ENCODE measurements around the gene NADSYN1.

DNA sequence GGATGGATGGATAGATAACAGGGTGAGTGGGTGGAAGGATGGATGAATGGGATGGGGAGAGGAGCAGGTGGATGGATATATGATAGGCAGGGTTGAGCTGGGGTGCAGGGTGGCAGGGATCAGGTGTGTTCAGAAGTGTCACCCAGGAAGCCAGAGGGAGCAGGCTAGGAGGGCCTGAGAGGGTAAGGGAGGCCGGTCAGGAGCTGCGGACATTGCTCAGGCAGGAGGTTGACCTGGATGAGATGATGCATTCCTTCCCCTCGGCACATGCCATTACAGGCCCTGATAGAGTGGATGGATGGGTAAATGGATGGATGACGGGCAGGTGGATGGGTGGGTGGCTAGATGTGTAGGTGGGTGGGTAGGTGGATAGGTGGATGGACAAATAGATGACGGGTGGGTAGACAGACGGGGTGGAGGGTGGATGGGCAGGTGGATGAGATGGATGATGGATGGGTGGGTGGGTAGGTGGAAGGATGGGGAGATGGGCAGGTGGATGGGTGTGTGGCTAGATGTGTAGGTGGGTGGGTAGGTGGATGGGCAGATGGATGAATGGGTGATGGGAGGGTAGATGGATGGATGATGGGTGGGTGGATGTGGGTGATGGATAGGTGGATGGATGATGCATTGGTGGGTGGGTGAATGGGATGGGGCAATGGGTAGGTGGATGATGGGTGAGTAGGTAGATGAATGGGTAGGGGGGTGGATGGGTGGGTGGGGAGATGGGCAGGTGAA is 12.8 kb upstream of the NADSYN1 start:
- TF ChIP-seq, protein P1, sequence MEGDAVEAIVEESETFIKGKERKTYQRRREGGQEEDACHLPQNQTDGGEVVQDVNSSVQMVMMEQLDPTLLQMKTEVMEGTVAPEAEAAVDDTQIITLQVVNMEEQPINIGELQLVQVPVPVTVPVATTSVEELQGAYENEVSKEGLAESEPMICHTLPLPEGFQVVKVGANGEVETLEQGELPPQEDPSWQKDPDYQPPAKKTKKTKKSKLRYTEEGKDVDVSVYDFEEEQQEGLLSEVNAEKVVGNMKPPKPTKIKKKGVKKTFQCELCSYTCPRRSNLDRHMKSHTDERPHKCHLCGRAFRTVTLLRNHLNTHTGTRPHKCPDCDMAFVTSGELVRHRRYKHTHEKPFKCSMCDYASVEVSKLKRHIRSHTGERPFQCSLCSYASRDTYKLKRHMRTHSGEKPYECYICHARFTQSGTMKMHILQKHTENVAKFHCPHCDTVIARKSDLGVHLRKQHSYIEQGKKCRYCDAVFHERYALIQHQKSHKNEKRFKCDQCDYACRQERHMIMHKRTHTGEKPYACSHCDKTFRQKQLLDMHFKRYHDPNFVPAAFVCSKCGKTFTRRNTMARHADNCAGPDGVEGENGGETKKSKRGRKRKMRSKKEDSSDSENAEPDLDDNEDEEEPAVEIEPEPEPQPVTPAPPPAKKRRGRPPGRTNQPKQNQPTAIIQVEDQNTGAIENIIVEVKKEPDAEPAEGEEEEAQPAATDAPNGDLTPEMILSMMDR (IDR thresholded peaks at IDR 0.05; ENCODE audit: insufficient read depth, low read length, poor library complexity, severe bottlenecking): no peak
- TF ChIP-seq EZH2phosphoT487 (conservative IDR thresholded peaks at IDR 0.05; ENCODE audit: low read length): no peak

Data from SU-DHL-6 (cell line).